Liver (tissue), 9 donors: ENCODE data around the gene LRRC51. TPM values are rescaled to one million over a fixed set of nuclear protein-coding genes. Genes with fewer than 3 reads are reported as not detected.

Experiments used
- DNase-seq: peaks from one replicate; pipeline ENCODE4 v3.0.0-alpha.2; 2017; ENCODE audit warnings: low spot score
- H3K27ac ChIP-seq, 2 donors: one replicate each; pipeline ENCODE4 v1.7.0; 2013; ENCODE audit warnings: inconsistent platforms in 2 of 2, low read length in 2 of 2, control low read depth in 1 of 2, low read depth in 1 of 2, mild to moderate bottlenecking in 1 of 2
- H3K27me3 ChIP-seq, 4 donors: one replicate each; pipeline versions ENCODE4 v1.6.1 to v1.7.0; 2013; ENCODE audit warnings: low read length in 3 of 4, inconsistent platforms in 1 of 4, mild to moderate bottlenecking in 1 of 4, moderate library complexity in 1 of 4; ENCODE audit not compliant: control insufficient read depth in 4 of 4, insufficient read depth in 4 of 4
- H3K36me3 ChIP-seq, 4 donors: one replicate each; pipeline versions ENCODE4 v1.6.1 to v1.7.0; 2013; ENCODE audit warnings: low read length in 3 of 4, mild to moderate bottlenecking in 3 of 4, low read depth in 1 of 4, moderate library complexity in 1 of 4; ENCODE audit not compliant: control insufficient read depth in 4 of 4, insufficient read depth in 3 of 4
- H3K4me1 ChIP-seq, 4 donors: one replicate each; pipeline versions ENCODE4 v1.6.1 to v1.7.0; 2013; ENCODE audit warnings: low read length in 3 of 4, mild to moderate bottlenecking in 3 of 4, moderate library complexity in 1 of 4; ENCODE audit not compliant: control insufficient read depth in 4 of 4, insufficient read depth in 4 of 4
- H3K4me3 ChIP-seq, 3 donors: one replicate each; pipeline versions ENCODE4 v1.6.1 to v1.7.0; 2013; ENCODE audit warnings: low read length in 3 of 3, control low read depth in 1 of 3, low read depth in 1 of 3, mild to moderate bottlenecking in 1 of 3
- H3K9ac ChIP-seq, 2 donors: one replicate each; pipeline ENCODE4 v1.7.0; 2013; ENCODE audit warnings: low read length in 2 of 2, mild to moderate bottlenecking in 2 of 2, moderate library complexity in 2 of 2, control low read depth in 1 of 2, low read depth in 1 of 2
- H3K9me3 ChIP-seq, 4 donors: one replicate each; pipeline versions ENCODE4 v1.6.1 to v1.7.0; 2013; ENCODE audit warnings: low read length in 3 of 4; ENCODE audit not compliant: control insufficient read depth in 4 of 4
- ATF3 ChIP-seq: IDR thresholded peaks from 2 replicates; pipeline ENCODE4 v1.6.1; 2016; ENCODE audit warnings: antibody characterized with exemption
- CTCF ChIP-seq: fragments of 150-350 bp; IDR thresholded peaks from 2 replicates; pipeline ENCODE4 v1.5.1; 2017; ENCODE audit warnings: improper control_type of control experiment, low read depth, low read length; ENCODE audit not compliant: missing input control
- EGR1 ChIP-seq, 2 donors: IDR thresholded peaks; 2 replicates each; pipeline ENCODE4 v1.6.1; 2016 to 2018; ENCODE audit warnings: antibody characterized with exemption in 2 of 2, low read depth in 2 of 2
- FOXA1 ChIP-seq: IDR thresholded peaks from 2 replicates; pipeline ENCODE4 v1.6.1; 2016; ENCODE audit warnings: antibody characterized with exemption
- FOXA2 ChIP-seq: IDR thresholded peaks from 2 replicates; pipeline ENCODE4 v1.6.1; 2016; ENCODE audit warnings: antibody characterized with exemption
- GABPA ChIP-seq, 2 donors: IDR thresholded peaks in 1 of 2; conservative IDR thresholded peaks in 1 of 2; 2 replicates each; pipeline ENCODE4 v1.6.1; 2016; ENCODE audit warnings: antibody characterized with exemption in 2 of 2, mild to moderate bottlenecking in 1 of 2, moderate library complexity in 1 of 2
- HNF4A ChIP-seq, 2 donors: conservative IDR thresholded peaks; 2 replicates each; pipeline ENCODE4 v1.6.1; 2016; ENCODE audit warnings: antibody characterized with exemption in 2 of 2, mild to moderate bottlenecking in 2 of 2
- HNF4G ChIP-seq: IDR thresholded peaks from 2 replicates; pipeline ENCODE4 v1.6.1; 2016; ENCODE audit warnings: antibody characterized with exemption
- JUND ChIP-seq, 2 donors: IDR thresholded peaks; 2 replicates each; pipeline ENCODE4 v1.6.1; 2016; ENCODE audit warnings: antibody characterized with exemption in 2 of 2
- MAX ChIP-seq: IDR thresholded peaks from 2 replicates; pipeline ENCODE4 v1.6.1; 2016; ENCODE audit warnings: antibody characterized with exemption
- NR2F2 ChIP-seq: IDR thresholded peaks from 2 replicates; pipeline ENCODE4 v1.6.1; 2016; ENCODE audit warnings: antibody characterized with exemption
- RAD21 ChIP-seq, 2 donors: IDR thresholded peaks; 2 replicates each; pipeline ENCODE4 v1.6.1; 2016; ENCODE audit warnings: antibody characterized with exemption in 2 of 2, mild to moderate bottlenecking in 2 of 2
- RXRA ChIP-seq, 2 donors: IDR thresholded peaks; 2 replicates each; pipeline ENCODE4 v1.6.1; 2017 to 2018; ENCODE audit warnings: antibody characterized with exemption in 2 of 2, mild to moderate bottlenecking in 1 of 2
- SP1 ChIP-seq: IDR thresholded peaks from 2 replicates; pipeline ENCODE4 v1.6.1; 2018; ENCODE audit warnings: antibody characterized with exemption, mild to moderate bottlenecking
- TAF1 ChIP-seq: conservative IDR thresholded peaks from 2 replicates; pipeline ENCODE4 v1.6.1; 2016; ENCODE audit warnings: antibody characterized with exemption, mild to moderate bottlenecking
- YY1 ChIP-seq: IDR thresholded peaks from 2 replicates; pipeline ENCODE4 v1.6.1; 2016; ENCODE audit warnings: antibody characterized with exemption, mild to moderate bottlenecking
- ZBTB33 ChIP-seq: IDR thresholded peaks from 2 replicates; pipeline ENCODE4 v1.6.1; 2016; ENCODE audit warnings: antibody characterized with exemption
- WGBS: extraction: QIAGEN DNeasy Blood & Tissue Kit; methylation state at CpG from one replicate; pipeline ENCODE4 v1.1.7; 2013; 5-methylcytosine and 5-hydroxymethylcytosine counted together
- polyA plus RNA-seq, 2 donors: library from polyadenylated mRNA; stranded (reverse) in 1 of 2; unstranded in 1 of 2; fragments of 200-250 nt in 1 of 2; fragments of >200 nt in 1 of 2; fragmentation: Nextera tagmentation in 1 of 2; extraction: Ambion mirVana in 1 of 2; gene quantifications; one replicate each; pipeline versions ENCODE4 v1.2.1 to v1.2.3, GENCODE V29; 2013 to 2015
- total RNA-seq, 2 donors: library from RNA; depleted of rRNA; stranded (reverse); fragments of >200 nt; gene quantifications; one replicate each; pipeline ENCODE4 v1.2.3, GENCODE V29; 2014
- donor health status: healthy.
- donor health status: healthy.
- donor health status: healthy.
- donor health status: healthy.
- donor health status: healthy.

The LRRC51 gene
- total and polyA plus RNA-seq, 4 donors = 1.9 to 3.7 (median 3.2) TPM

- Histone ChIP-seq H3K9ac (peak overlapping the region; percentile 4 to 55), H3K9me3 (no peaks in the 10 kb centered on the region), H3K4me1 (peaks cover 0 to 11% (median 5%) of the 10 kb centered on the region in 4 donors), H3K27ac (peak overlapping the region; percentile 84 to 88), H3K36me3 (no peaks in the 10 kb centered on the region), H3K27me3 (no peaks in the 10 kb centered on the region), H3K4me3 (peak overlapping the region; percentile 60 to 83 (median 82))
- 74% methylated on average over 21 of the region's 21 CpGs for WGBS
- TF ChIP-seq CTCF = no peak
- TF ChIP-seq NR2F2 = no peak
- no peak for TF ChIP-seq JUND (IDR thresholded peaks at IDR 0.05)
- no peak for TF ChIP-seq RAD21 (IDR thresholded peaks at IDR 0.05)
- no peak for TF ChIP-seq FOXA1
- no peak for TF ChIP-seq ZBTB33
- no peak for TF ChIP-seq SP1
- TF ChIP-seq HNF4A (conservative IDR thresholded peaks at IDR 0.05) = no peak
- TF ChIP-seq YY1 = no peak
- no peak for TF ChIP-seq GABPA (IDR thresholded peaks at IDR 0.05 in 1 of 2, conservative IDR thresholded peaks at IDR 0.05 in 1 of 2)
- TF ChIP-seq ATF3 = no peak
- no peak for TF ChIP-seq FOXA2
- no peak for TF ChIP-seq EGR1 (IDR thresholded peaks at IDR 0.05; ENCODE audit: low read depth in 2 of 2)
- TF ChIP-seq RXRA (IDR thresholded peaks at IDR 0.05) = no peak
- TF ChIP-seq TAF1 = no peak
- TF ChIP-seq MAX = no peak
- TF ChIP-seq HNF4G = no peak
- no peak for DNase-seq
Observed at GRCh38 chr11:72081184-72081644, 564 bp downstream of the LRRC51 start.

- no peak for TF ChIP-seq JUND (IDR thresholded peaks at IDR 0.05)
- WGBS = 93% methylated on average over 3 of the region's 3 CpGs
- DNase-seq = no peak
Observed at GRCh38 chr11:72081821-72082453, 1.3 kb downstream of the LRRC51 start.

More at GRCh38 chr11:72081821-72082453, 1.3 kb downstream of the LRRC51 start:
- Histone ChIP-seq H3K27ac (no peak overlapping the region), H3K4me3 (no peak overlapping the region), H3K36me3 (no peaks in the 10 kb centered on the region), H3K9me3 (no peaks in the 10 kb centered on the region), H3K9ac (no peak overlapping the region), H3K27me3 (no peaks in the 10 kb centered on the region), H3K4me1 (peaks cover 0 to 11% (median 5%) of the 10 kb centered on the region in 4 donors)
